RWPE1 (cell line): Measurements from ENCODE around the gene TMEM218.

ENCODE experiments used
- CTCF ChIA-PET: fragments of 350-600 bp; sonication (Branson Sonifier 250); formaldehyde crosslinking; extraction: SDS; loops from one replicate; lab custom pipeline; 2021; lab: Yijun Ruan, JAX
- POLR2A ChIA-PET: fragments of 400-600 bp; formaldehyde crosslinking; extraction: SDS; loops from one replicate; lab custom pipeline; 2020; ENCODE audit warnings: antibody characterized with exemption; ENCODE audit not compliant: low non-redundant PET; lab: Yijun Ruan, JAX
- DNase-seq: peaks from one replicate; pipeline ENCODE4 v3.0.0; 2012; ENCODE audit warnings: low spot score
- H3K27ac ChIP-seq: fragments of 450-650 bp; 2 replicates; pipeline ENCODE4 v1.5.1; 2017
- CTCF ChIP-seq: fragments of 450-650 bp; conservative IDR thresholded peaks from 2 replicates; pipeline ENCODE4 v1.5.1; 2017; ENCODE audit warnings: low read depth, mild to moderate bottlenecking

The TMEM218 gene

GRCh38 chr11:125072961-125073590, 38.4 kb downstream of the TMEM218 start:
- POLR2A ChIA-PET: no interaction called here
- no peak for DNase-seq
- H3K27ac ChIP-seq: peak overlapping the region; percentile 77
- CTCF ChIA-PET: interaction anchor here (1.1 kb wide), 2 partner anchors 10 to 18 kb away, joined by 4 read pairs; partner anchors contain the start of gene SLC37A2
- TF ChIP-seq CTCF: no peak

DNA sequence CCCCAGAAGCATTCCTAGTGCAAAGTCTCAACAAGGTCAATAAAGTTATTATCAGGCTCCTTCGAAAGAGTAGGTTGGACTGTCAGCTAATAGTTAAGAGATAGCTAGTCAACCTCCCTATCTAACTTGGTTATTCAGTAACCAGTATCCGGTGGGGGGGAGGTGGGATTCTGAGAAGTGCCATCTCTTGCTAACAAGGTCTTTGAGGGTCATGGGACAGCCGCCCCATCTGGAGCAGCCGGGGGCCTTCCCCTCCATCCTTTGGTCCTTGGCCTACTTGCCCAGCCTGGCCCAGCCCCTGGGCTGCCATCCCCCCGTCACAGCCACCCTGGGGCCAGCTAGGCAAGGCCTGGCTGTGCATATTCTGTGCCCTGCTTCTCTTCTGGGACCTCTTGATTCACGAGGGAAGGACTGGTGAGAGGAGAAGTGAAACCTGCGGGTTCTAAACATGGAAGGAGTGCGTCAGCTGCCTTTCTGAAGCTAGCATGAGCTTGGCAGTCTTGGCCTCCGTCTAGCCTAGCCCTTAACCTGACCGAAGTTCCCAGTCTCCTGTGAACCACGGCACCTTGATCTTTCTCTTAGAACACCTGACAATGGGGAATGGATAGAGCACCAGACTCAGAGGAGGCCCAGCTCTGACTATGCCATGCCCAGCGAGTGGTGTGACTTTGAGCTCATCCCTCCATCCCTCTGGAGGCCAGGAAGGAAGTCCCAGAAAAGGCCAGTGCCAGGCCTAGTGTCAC, 39.0 kb downstream of the TMEM218 start:
- peak overlapping the region; percentile 84 for H3K27ac ChIP-seq
- ChIA-PET POLR2A (no interaction called here), CTCF (interaction anchor here (1.1 kb wide), 1 partner anchor 19 kb away, joined by 4 read pairs; no protein-coding TSS in a partner anchor)
- DNase-seq: no peak
- TF ChIP-seq CTCF: no peak

- peak overlapping the region; percentile 84 for H3K27ac ChIP-seq
- no peak for TF ChIP-seq CTCF
- ChIA-PET POLR2A (no interaction called here), CTCF (no interaction called here)
- DNase-seq: no peak
Observed at GRCh38 chr11:125071846-125072217, 39.6 kb downstream of the TMEM218 start.

GRCh38 chr11:125071435-125071834, 40.0 kb downstream of the TMEM218 start:
- no peak for DNase-seq
- peak overlapping the region; percentile 84 for H3K27ac ChIP-seq
- no peak for TF ChIP-seq CTCF
- ChIA-PET CTCF (interaction anchor here (0.7 kb wide), 1 partner anchor 12 kb away, joined by 3 read pairs; no protein-coding TSS in a partner anchor), POLR2A (no interaction called here)

DNA sequence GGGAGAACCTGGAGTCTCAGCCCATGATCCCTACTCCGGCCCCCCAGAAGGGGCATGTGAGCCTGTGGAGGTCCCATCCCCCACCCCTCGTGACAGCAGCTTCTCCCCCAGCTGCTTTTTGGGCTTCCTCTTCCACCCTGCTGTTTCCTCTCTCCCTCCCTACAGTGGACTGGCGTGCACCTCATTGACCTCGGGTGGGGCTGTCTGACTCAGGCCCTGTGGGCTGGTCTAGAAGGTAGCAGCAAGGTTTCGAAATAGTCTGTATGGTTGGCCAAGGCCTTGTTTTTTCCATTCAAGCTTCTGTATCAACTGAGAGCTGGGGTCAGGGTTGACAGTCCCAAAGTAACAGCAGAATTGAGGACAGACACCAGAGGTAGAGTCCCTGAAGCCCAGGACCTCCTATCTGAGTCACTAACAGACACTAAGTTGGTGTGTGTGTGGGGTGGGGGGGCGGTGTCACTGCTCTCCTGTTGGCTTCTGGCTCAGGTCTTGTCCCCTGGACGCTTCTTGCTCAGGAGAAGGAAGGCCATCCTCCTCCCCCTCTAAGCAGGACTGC, 40.6 kb downstream of the TMEM218 start:
- POLR2A ChIA-PET: interaction anchor here (0.6 to 1.7 kb wide), 2 partner anchors 12 to 233 kb away, joined by 3 to 5 read pairs; no protein-coding TSS in a partner anchor

More for the DNA sequence above, 40.6 kb downstream of the TMEM218 start:
- CTCF ChIA-PET: interaction anchor here (0.7 kb wide), 2 partner anchors 13 to 275 kb away, joined by 3 read pairs; no protein-coding TSS in a partner anchor
- no peak for TF ChIP-seq CTCF
- peak overlapping the region; percentile 84 for H3K27ac ChIP-seq
- DNase-seq: peak; percentile 89
